GM13976 (cell line): ENCODE data around the gene EIF5.

ENCODE experiments used
- DNase-seq: peaks from one replicate; pipeline ENCODE4 v3.0.0; 2012; ENCODE audit warnings: low spot score
- in situ Hi-C: fragments of 300-500 bp; cut with MboI; formaldehyde crosslinking; loops from one replicate; pipeline ENCODE4 v1.12.0; 2022; ENCODE audit warnings: low sequenced_read_pairs, mixed read lengths, inconsistent platforms; ENCODE audit not compliant: unreplicated experiment
- TF ChIP-seq, protein P1 (sequence below): IDR thresholded peaks from 2 replicates; pipeline ENCODE4 v1.5.1; 2012; ENCODE audit warnings: borderline replicate concordance, mild to moderate bottlenecking; ENCODE audit not compliant: insufficient read depth; ENCODE audit errors: extremely low read depth, missing control alignments, control extremely low read depth

The EIF5 gene

DNA sequence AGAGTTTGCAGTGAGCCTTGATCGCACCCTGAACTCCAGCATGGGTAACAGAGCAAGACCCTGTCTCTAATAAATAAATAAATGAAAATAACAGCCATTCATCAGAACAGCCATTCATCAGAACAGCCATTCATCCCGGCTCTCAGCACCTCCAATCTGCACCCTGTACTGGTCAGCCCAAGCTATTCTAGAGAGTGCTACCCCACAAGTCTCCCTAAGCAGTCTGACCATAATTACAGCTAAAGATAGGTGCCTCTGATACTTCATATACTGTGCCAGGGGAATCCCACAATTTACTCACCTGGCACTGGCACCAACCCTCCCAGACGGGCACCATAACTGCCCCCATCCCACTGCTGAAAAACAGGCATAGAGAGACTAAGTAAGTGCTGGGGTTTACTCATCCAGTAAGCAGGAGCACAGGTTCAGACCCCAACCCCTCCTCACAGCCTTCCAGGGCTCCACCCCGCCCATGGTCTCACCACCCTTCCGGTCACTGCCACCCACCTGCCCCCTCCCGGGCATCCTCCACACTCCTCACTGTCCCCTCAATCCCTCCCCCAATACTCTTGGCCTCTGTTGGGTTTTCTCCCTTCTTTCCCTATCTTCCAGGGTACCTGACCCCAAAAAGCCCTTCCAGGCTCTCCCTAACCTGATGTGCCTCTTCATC lies 15.2 kb upstream of the EIF5 start:
- in situ Hi-C loops, result no loop called here
- DNase-seq, result no peak
- TF ChIP-seq, protein P1, sequence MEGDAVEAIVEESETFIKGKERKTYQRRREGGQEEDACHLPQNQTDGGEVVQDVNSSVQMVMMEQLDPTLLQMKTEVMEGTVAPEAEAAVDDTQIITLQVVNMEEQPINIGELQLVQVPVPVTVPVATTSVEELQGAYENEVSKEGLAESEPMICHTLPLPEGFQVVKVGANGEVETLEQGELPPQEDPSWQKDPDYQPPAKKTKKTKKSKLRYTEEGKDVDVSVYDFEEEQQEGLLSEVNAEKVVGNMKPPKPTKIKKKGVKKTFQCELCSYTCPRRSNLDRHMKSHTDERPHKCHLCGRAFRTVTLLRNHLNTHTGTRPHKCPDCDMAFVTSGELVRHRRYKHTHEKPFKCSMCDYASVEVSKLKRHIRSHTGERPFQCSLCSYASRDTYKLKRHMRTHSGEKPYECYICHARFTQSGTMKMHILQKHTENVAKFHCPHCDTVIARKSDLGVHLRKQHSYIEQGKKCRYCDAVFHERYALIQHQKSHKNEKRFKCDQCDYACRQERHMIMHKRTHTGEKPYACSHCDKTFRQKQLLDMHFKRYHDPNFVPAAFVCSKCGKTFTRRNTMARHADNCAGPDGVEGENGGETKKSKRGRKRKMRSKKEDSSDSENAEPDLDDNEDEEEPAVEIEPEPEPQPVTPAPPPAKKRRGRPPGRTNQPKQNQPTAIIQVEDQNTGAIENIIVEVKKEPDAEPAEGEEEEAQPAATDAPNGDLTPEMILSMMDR, result no peak

DNA sequence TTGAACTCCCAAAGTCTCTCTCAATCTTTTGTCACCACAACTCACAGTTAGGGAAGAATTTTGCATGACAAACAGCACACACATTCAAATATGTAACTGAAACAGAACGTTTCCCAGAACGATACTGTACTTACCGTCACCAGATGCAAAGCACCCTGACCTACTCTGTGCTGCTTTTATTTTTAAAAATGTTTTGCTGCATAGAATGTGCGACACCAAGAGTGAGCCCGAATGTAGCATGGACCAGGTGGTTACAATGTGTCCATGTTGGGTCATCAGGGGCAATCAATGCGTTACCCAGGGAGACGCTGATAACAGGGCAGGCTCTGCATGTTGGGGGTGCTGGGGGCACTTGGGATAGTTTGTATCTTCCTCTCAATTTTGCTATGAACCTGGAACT lies 14.6 kb upstream of the EIF5 start:
- TF ChIP-seq, protein P1, result no peak
- no peak for DNase-seq

GRCh38 chr14:103326078-103326477 lies 8.0 kb upstream of the EIF5 start:
- TF ChIP-seq, protein P1, result no peak
- no peak for DNase-seq
- in situ Hi-C loops, result no loop called here

More for the DNA sequence above, 14.6 kb upstream of the EIF5 start:
- in situ Hi-C loops, result no loop called here

DNA sequence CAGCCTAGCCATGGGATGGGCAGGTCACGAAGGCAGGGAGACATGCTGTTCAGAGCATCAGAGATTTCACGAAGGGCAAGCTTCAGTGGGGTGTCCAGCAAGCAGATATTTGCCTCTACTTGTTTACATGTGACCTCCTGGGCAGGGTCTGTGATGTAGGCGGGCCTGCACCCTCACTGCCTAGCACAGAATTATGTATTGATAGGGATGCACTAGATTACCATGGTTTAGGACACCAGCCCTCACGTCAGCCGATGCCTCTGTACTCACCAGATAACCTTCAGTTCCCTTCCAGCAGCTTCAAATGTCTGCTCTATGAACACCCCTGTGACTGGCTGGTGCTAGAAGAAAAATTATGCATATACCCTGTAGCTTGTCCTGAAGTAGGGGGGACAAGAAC lies 5.1 kb upstream of the EIF5 start:
- TF ChIP-seq, protein P1, result no peak
- no peak for DNase-seq
- in situ Hi-C loops, result no loop called here

GRCh38 chr14:103329401-103330347 lies 4.4 kb upstream of the EIF5 start:
- in situ Hi-C loops, result no loop called here
- TF ChIP-seq, protein P1, result no peak
- no peak for DNase-seq

GRCh38 chr14:103330536-103330935 lies 3.5 kb upstream of the EIF5 start:
- in situ Hi-C loops, result no loop called here
- DNase-seq, result no peak
- TF ChIP-seq, protein P1, result no peak
